ENCODE data around the gene CARM1.
A peak's percentile ranks its signal among the peaks of the same experiment; 100 is the strongest.
"Not testable (repeated sequence)": the region's sequence is repeated elsewhere in the genome, so short reads cannot be mapped to it uniquely, and the experiment has no call there.

Gene CARM1

DNA sequence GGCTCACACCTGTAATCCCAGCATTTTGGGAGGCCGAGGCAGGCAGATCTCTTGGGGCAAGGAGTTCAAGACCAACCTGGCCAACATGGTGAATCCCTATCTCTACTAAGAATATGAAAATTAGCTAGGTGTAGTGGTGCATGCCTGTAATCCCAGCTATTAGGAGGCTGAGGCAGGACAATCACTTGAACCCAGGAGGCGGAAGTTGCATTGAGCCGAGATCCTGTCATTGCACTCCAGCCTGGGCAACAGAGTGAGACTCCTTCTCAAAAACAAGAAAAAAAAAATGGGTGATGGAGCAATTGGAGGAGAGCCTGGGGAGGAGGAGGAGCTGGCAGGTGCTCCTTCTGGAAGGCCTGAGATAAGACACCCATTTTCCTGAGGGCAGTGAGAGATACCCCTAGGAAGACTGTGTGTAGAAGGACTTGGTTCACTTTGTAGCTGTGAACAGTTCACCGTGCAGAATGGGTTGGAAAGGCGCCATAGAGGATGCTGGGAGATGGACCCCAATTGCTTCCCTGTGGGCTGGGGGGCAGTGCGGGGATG lies 8.7 kb upstream of the CARM1 start:
- H3K4me1 ChIP-seq (ENCODE audit: control insufficient read depth in 1 of 2, insufficient read depth in 2 of 2, low read length in 2 of 2), result peaks cover 15 to 16% of the 10 kb centered on the region in 2 donors
- no peak overlapping the region for H3K27ac ChIP-seq (ENCODE audit: low read depth, low read length)

DNA sequence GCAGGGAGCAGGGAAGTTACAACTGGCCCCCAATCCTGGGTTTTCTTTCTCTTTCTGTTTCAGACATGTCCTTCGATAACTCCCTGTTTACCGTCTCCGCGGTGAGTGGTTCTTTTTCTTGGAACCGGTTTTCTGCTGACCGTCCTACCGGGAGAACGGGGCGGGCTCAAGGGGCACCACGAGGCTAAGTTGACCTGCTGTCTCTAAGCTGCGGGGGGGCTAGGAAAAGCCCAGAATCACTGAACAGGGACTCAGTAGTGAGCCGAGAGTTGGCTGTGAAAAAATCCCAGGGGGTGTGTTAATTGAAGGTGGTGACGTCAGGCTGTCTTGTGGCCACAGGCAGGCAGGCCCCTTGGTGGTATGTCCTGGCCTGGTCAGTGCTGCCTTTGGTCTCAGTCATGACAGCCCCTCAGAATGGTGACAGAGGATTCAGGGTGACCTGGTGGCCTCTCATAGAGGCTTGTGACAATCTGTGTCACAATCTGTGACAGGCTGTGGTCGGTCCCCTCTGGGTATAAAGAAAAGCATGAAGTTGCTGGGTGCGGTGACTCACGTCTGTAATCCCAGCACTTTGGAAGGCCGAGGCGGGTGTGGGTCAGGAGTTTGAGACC lies 8.1 kb upstream of the CARM1 start:
- Histone ChIP-seq H3K27ac (ENCODE audit: low read depth, low read length) (peak overlapping the region; percentile 17), H3K4me3 (ENCODE audit: low read depth in 1 of 2, low read length in 2 of 2) (peak overlapping the region; percentile 50 to 55)

More for the DNA sequence above, 8.7 kb upstream of the CARM1 start:
- H3K9ac ChIP-seq (ENCODE audit: low read depth in 1 of 2, low read length in 2 of 2), result peak overlapping the region; percentile 7 to 27
- no peaks in the 10 kb centered on the region for H3K9me3 ChIP-seq (ENCODE audit: control insufficient read depth in 1 of 2, low read length in 2 of 2)
- H3K36me3 ChIP-seq (ENCODE audit: control insufficient read depth in 1 of 2, insufficient read depth in 2 of 2, low read length in 2 of 2), result no peaks in the 10 kb centered on the region
- H3K27me3 ChIP-seq (ENCODE audit: control insufficient read depth in 1 of 2, insufficient read depth in 2 of 2, low read length in 2 of 2), result no peaks in the 10 kb centered on the region
- peak overlapping the region; percentile 50 to 55 for H3K4me3 ChIP-seq (ENCODE audit: low read depth in 1 of 2, low read length in 2 of 2)

DNA sequence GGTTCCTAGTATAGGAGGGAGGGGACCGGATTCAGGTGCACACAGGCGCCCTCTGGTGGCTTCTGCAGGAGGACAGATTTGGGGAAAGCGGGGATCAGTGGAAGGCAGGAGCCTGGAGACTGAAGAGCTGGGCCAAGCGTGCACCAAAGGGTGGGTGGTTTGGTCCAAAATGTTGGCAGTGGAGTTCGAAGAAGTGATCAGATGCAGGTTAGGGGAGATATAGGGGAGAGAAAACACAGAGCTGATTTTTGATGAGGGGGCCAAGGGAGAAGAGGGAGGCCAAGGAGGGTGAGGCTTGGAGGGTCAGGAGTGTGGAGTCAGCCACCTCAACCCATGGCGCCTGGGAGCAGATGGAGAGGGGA lies 6.8 kb upstream of the CARM1 start:
- peaks cover 15 to 20% of the 10 kb centered on the region in 2 donors for H3K4me1 ChIP-seq (ENCODE audit: control insufficient read depth in 1 of 2, insufficient read depth in 2 of 2, low read length in 2 of 2)
- H3K27me3 ChIP-seq (ENCODE audit: control insufficient read depth in 1 of 2, insufficient read depth in 2 of 2, low read length in 2 of 2), result no peaks in the 10 kb centered on the region
- H3K4me3 ChIP-seq (ENCODE audit: low read depth in 1 of 2, low read length in 2 of 2), result peak overlapping the region; percentile 35 to 43
- no peaks in the 10 kb centered on the region for H3K36me3 ChIP-seq (ENCODE audit: control insufficient read depth in 1 of 2, insufficient read depth in 2 of 2, low read length in 2 of 2)
- H3K27ac ChIP-seq (ENCODE audit: low read depth, low read length), result no peak overlapping the region
- H3K9me3 ChIP-seq (ENCODE audit: control insufficient read depth in 1 of 2, low read length in 2 of 2), result no peaks in the 10 kb centered on the region
- peak overlapping the region; percentile 29 to 43 for H3K9ac ChIP-seq (ENCODE audit: low read depth in 1 of 2, low read length in 2 of 2)

More for the DNA sequence above, 8.1 kb upstream of the CARM1 start:
- H3K36me3 ChIP-seq (ENCODE audit: control insufficient read depth in 1 of 2, insufficient read depth in 2 of 2, low read length in 2 of 2), result no peaks in the 10 kb centered on the region
- no peaks in the 10 kb centered on the region for H3K27me3 ChIP-seq (ENCODE audit: control insufficient read depth in 1 of 2, insufficient read depth in 2 of 2, low read length in 2 of 2)
- H3K9ac ChIP-seq (ENCODE audit: low read depth in 1 of 2, low read length in 2 of 2), result peak overlapping the region; percentile 7 to 27
- H3K4me1 ChIP-seq (ENCODE audit: control insufficient read depth in 1 of 2, insufficient read depth in 2 of 2, low read length in 2 of 2), result peaks cover 15 to 20% of the 10 kb centered on the region in 2 donors
- no peaks in the 10 kb centered on the region for H3K9me3 ChIP-seq (ENCODE audit: control insufficient read depth in 1 of 2, low read length in 2 of 2)

DNA sequence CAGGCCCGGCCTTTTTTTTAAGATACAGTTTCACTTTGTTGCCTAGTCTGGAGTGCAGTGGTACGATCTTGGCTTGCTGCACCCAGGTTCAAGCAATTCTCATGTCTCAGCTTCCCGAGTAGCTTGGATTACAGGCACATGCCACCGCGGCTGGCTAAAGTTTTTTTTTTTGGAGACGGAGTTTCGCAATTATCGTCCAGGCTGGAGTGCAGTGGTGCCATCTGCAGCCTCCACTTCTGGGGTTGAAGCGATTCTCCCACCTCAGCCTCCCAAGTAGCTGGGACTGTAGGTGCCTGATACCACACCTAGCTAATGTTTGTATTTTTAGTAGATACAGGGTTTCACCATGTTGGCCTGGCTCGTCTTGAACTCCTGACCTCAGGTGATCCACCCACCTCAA lies 4.9 kb upstream of the CARM1 start:
- Histone ChIP-seq H3K4me3 (ENCODE audit: low read depth in 1 of 2, low read length in 2 of 2) (no peak overlapping the region), H3K27me3 (ENCODE audit: control insufficient read depth in 1 of 2, insufficient read depth in 2 of 2, low read length in 2 of 2) (no peaks in the 10 kb centered on the region), H3K36me3 (ENCODE audit: control insufficient read depth in 1 of 2, insufficient read depth in 2 of 2, low read length in 2 of 2) (no peaks in the 10 kb centered on the region), H3K9me3 (ENCODE audit: control insufficient read depth in 1 of 2, low read length in 2 of 2) (no peaks in the 10 kb centered on the region), H3K4me1 (ENCODE audit: control insufficient read depth in 1 of 2, insufficient read depth in 2 of 2, low read length in 2 of 2) (peaks cover 19 to 20% of the 10 kb centered on the region in 2 donors), H3K9ac (ENCODE audit: low read depth in 1 of 2, low read length in 2 of 2) (no peak overlapping the region), H3K27ac (ENCODE audit: low read depth, low read length) (no peak overlapping the region)

DNA sequence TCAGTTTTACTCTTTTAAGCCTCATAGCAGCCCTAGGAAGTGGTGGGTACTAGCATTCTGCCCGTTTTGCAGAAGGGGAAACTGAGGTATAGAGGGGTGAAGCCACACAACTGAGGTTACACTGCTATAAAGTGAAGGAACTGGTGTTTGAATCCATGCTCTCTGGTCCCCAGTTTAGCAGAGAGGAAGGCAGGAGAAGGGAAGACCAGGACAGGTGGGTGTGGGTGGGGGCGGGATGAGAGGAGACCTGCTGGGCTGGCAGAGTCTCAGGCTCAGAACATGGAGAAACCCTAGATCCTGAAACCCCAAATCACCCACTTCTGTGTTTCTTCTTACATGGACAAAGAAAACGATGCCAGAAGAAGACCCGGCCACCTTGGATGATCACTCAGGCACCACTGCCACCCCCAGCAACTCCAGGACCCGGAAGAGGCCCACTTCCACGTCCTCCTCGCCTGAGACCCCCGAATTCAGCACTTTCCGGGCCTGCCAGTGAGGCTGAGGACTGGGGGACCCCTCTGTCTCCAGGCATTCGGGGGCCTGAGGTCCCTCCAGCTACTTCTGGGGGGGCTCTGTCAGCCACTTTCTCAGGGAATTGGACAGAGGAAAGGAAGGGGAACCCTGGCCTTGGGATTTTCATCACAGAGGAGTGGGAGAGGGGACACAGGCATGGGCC lies 2.3 kb upstream of the CARM1 start:
- no peak overlapping the region for H3K4me3 ChIP-seq (ENCODE audit: low read depth in 1 of 2, low read length in 2 of 2)
- H3K36me3 ChIP-seq (ENCODE audit: control insufficient read depth in 1 of 2, insufficient read depth in 2 of 2, low read length in 2 of 2), result no peaks in the 10 kb centered on the region
- peaks cover 14 to 20% of the 10 kb centered on the region in 2 donors for H3K4me1 ChIP-seq (ENCODE audit: control insufficient read depth in 1 of 2, insufficient read depth in 2 of 2, low read length in 2 of 2)
- no peak overlapping the region for H3K9ac ChIP-seq (ENCODE audit: low read depth in 1 of 2, low read length in 2 of 2)
- H3K9me3 ChIP-seq (ENCODE audit: control insufficient read depth in 1 of 2, low read length in 2 of 2), result no peaks in the 10 kb centered on the region
- no peaks in the 10 kb centered on the region for H3K27me3 ChIP-seq (ENCODE audit: control insufficient read depth in 1 of 2, insufficient read depth in 2 of 2, low read length in 2 of 2)
- H3K27ac ChIP-seq (ENCODE audit: low read depth, low read length), result no peak overlapping the region

DNA sequence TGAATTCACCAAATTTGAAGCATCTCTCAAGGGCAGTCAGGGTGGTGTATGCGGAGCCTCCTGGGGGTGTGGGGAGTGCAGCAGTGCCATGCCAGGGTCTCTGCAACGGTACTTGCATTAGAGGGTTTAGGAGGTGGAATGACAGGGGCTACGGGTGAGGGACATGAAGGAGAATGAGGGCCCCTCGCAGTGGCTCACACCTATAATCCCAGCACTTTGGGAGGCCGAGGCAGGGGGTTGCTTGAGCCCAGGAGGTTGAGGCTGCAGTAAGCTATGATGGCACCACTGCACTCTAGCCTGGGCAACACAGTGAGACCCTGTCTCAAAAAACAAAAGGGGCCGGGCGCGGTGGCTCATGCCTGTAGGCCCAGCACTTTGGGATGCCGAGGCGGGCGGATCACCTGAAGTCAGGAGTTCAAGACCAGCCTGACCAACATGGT lies 1.5 kb upstream of the CARM1 start:
- H3K9ac ChIP-seq (ENCODE audit: low read depth in 1 of 2, low read length in 2 of 2); H3K4me3 ChIP-seq (ENCODE audit: low read depth in 1 of 2, low read length in 2 of 2); H3K27ac ChIP-seq (ENCODE audit: low read depth, low read length); H3K9me3 ChIP-seq (ENCODE audit: control insufficient read depth in 1 of 2, low read length in 2 of 2); H3K36me3 ChIP-seq (ENCODE audit: control insufficient read depth in 1 of 2, insufficient read depth in 2 of 2, low read length in 2 of 2); H3K27me3 ChIP-seq (ENCODE audit: control insufficient read depth in 1 of 2, insufficient read depth in 2 of 2, low read length in 2 of 2): not testable (repeated sequence)
- peaks cover 12 to 13% of the 10 kb centered on the region in 2 donors for H3K4me1 ChIP-seq (ENCODE audit: control insufficient read depth in 1 of 2, insufficient read depth in 2 of 2, low read length in 2 of 2)

DNA sequence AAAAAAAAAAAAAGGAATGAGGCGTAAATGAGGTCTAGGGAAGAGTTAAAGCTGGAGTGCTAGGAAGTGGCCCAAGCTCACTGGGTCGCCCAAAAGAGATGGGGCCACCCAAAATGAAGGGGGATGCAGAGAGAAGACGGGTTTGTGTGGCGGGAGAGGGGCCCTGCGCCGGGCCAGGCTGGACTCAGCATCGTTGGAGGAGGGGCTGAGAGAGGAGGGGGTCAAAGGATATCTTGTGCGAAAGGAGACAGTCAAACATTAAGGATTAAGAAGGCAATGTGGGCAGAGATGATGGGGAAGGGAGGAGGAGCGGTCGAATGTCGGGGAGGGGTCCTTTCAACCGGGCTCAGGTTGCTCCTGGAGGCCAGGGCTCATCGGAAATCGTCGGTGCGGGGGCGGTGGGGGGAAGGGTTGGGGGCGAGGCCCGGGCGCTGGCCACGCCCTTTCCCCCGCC lies 825 bp upstream of the CARM1 start:
- peak overlapping the region; percentile 54 to 77 for H3K9ac ChIP-seq (ENCODE audit: low read depth in 1 of 2, low read length in 2 of 2)

DNA sequence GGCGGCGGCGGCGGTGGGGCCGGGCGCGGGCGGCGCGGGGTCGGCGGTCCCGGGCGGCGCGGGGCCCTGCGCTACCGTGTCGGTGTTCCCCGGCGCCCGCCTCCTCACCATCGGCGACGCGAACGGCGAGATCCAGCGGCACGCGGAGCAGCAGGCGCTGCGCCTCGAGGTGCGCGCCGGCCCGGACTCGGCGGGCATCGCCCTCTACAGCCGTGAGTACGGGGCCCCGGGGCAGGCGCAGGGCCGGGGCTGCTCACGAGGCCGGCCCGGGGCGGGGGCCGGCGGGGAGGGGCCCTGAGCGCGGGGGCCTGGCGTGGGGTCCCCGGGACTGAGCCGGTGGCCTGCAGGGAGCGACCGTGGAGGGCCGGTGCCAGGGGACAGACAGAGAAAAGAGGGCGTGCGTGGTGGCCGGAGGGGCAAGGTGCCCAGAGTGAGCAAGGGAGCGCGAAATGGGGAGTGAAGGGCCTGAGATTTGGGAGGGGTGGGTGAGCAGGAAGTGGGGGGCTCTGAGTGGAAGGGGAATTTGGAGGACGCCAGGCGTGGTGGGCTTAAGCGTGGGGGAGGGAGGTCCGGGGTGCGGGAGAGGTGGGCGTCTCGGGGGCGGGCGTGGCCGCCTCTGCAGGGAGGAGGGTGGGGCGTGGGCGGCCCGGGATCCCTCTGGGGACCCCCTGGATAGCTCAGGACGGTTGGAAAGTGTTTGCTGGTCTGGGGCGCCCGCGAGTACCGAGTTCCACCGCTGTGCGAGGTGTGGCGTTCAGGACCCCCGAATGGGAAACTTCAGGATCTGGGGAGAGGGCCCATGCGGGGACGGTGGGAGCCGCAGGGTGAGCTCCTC lies 575 bp downstream of the CARM1 start:
- no peaks in the 10 kb centered on the region for H3K36me3 ChIP-seq (ENCODE audit: control insufficient read depth in 1 of 2, insufficient read depth in 2 of 2, low read length in 2 of 2)
- no peaks in the 10 kb centered on the region for H3K27me3 ChIP-seq (ENCODE audit: control insufficient read depth in 1 of 2, insufficient read depth in 2 of 2, low read length in 2 of 2)
- H3K4me3 ChIP-seq (ENCODE audit: low read depth in 1 of 2, low read length in 2 of 2), result peak overlapping the region; percentile 78 to 81
- no peaks in the 10 kb centered on the region for H3K9me3 ChIP-seq (ENCODE audit: control insufficient read depth in 1 of 2, low read length in 2 of 2)
- H3K9ac ChIP-seq (ENCODE audit: low read depth in 1 of 2, low read length in 2 of 2), result peak overlapping the region; percentile 79 to 80
- H3K27ac ChIP-seq (ENCODE audit: low read depth, low read length), result peak overlapping the region; percentile 32
- H3K4me1 ChIP-seq (ENCODE audit: control insufficient read depth in 1 of 2, insufficient read depth in 2 of 2, low read length in 2 of 2), result peaks cover 12 to 13% of the 10 kb centered on the region in 2 donors

More for the DNA sequence above, 825 bp upstream of the CARM1 start:
- Histone ChIP-seq H3K9me3 (ENCODE audit: control insufficient read depth in 1 of 2, low read length in 2 of 2) (no peaks in the 10 kb centered on the region), H3K36me3 (ENCODE audit: control insufficient read depth in 1 of 2, insufficient read depth in 2 of 2, low read length in 2 of 2) (no peaks in the 10 kb centered on the region), H3K27me3 (ENCODE audit: control insufficient read depth in 1 of 2, insufficient read depth in 2 of 2, low read length in 2 of 2) (no peaks in the 10 kb centered on the region), H3K4me3 (ENCODE audit: low read depth in 1 of 2, low read length in 2 of 2) (peak overlapping the region; percentile 77 to 79), H3K27ac (ENCODE audit: low read depth, low read length) (peak overlapping the region; percentile 58), H3K4me1 (ENCODE audit: control insufficient read depth in 1 of 2, insufficient read depth in 2 of 2, low read length in 2 of 2) (peaks cover 12 to 13% of the 10 kb centered on the region in 2 donors)

DNA sequence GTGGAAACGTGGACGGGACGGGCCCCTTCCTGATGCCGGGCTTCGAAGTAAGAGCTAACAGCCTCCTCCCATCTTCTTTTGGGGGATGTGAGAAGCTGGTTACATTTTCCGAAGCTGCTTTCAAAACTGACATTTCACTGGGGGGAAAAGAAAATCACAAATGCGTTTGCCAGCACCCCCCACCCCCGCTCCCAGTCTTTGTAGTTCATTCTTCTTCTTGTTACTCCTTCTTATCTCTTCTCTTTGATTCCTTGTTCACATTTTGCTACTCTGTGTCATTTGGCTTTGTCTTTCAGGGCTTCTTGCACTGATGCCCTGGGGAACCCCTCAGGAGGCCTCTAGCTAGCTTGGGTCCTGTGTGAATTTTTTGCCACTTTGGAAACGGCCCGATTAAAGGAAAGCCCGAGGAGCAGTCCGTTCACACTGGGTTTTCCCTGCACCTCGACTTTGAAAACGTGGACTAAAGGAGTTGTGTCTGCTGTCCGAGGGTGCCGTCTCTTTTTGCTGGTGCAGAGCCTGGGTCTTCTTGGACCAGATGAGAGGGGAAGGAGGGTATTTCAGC lies 1.3 kb downstream of the CARM1 start:
- no peaks in the 10 kb centered on the region for H3K27me3 ChIP-seq (ENCODE audit: control insufficient read depth in 1 of 2, insufficient read depth in 2 of 2, low read length in 2 of 2)
- H3K9me3 ChIP-seq (ENCODE audit: control insufficient read depth in 1 of 2, low read length in 2 of 2), result no peaks in the 10 kb centered on the region
- H3K36me3 ChIP-seq (ENCODE audit: control insufficient read depth in 1 of 2, insufficient read depth in 2 of 2, low read length in 2 of 2), result no peaks in the 10 kb centered on the region
- H3K4me3 ChIP-seq (ENCODE audit: low read depth in 1 of 2, low read length in 2 of 2), result peak overlapping the region; percentile 78 to 81
- H3K27ac ChIP-seq (ENCODE audit: low read depth, low read length), result no peak overlapping the region
- H3K4me1 ChIP-seq (ENCODE audit: control insufficient read depth in 1 of 2, insufficient read depth in 2 of 2, low read length in 2 of 2), result peaks cover 12 to 15% of the 10 kb centered on the region in 2 donors
- H3K9ac ChIP-seq (ENCODE audit: low read depth in 1 of 2, low read length in 2 of 2), result peak overlapping the region; percentile 79 to 80

Measured in duodenal mucosa (tissue), 2 donors.